HG03025 (cell line): ENCODE data around the gene TBC1D22A.
"Not testable (repeated sequence)": the region's sequence is repeated elsewhere in the genome, so short reads cannot be mapped to it uniquely, and the experiment has no call there.

ENCODE experiments used
- ATAC-seq: cut with Tn5 transposase; IDR thresholded peaks from one replicate; pipeline ENCODE4 v1.9.1; 2021; ENCODE audit warnings: mild to moderate bottlenecking, moderate library complexity; ENCODE audit not compliant: unreplicated experiment, low FRiP score

Gene TBC1D22A

GRCh38 chr22:47136671-47137070 lies 374.2 kb downstream of the TBC1D22A start:
- no peak for ATAC-seq

GRCh38 chr22:47139013-47139789 lies 376.8 kb downstream of the TBC1D22A start:
- no peak for ATAC-seq

GRCh38 chr22:47139790-47140119 lies 377.3 kb downstream of the TBC1D22A start:
- no peak for ATAC-seq

DNA sequence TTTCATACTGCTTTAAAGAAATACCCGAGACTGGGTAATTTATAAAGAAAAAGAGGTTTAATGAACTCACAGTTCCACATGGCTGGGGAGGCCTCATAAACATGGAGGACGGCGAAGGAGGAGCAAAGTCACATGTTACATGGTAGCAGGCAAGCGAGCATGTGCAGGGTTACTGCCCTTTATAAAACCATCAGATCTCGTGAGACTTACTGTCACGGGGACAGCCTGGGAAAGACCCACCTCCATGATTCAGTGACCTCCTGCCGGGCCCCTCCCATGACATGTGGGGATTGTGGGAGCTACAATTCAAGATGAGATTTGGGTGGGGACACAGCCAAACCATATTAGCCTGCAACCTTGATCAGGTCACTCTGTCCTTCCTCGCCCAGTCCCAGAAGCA lies 378.5 kb downstream of the TBC1D22A start:
- not testable (repeated sequence) for ATAC-seq

DNA sequence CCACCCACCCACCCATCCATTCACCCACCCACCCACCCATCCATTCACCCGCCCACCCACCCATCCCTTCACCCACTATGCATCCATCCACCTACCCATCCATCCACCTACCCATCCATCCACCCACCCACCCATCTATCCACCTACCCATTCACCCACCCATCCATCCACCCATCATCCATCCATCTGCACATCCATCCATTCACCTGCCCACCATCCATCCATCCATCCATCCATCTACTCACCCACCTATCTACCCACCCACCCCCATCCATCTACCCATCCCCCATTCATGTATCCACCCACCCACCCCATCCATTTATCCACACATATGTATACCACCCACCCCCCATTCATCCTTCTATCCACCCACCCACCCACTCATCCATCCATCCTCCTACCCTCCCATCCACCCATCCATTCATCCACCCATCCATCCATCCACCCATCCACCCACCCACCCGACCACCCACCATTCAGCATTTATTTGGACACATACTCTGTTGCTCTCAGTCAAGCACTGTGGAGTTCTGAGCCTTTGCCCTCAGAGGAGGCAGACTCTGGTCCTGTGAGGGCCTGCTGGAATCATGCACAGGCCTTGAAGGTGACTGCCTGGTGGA lies 380.1 kb downstream of the TBC1D22A start:
- ATAC-seq: no peak

DNA sequence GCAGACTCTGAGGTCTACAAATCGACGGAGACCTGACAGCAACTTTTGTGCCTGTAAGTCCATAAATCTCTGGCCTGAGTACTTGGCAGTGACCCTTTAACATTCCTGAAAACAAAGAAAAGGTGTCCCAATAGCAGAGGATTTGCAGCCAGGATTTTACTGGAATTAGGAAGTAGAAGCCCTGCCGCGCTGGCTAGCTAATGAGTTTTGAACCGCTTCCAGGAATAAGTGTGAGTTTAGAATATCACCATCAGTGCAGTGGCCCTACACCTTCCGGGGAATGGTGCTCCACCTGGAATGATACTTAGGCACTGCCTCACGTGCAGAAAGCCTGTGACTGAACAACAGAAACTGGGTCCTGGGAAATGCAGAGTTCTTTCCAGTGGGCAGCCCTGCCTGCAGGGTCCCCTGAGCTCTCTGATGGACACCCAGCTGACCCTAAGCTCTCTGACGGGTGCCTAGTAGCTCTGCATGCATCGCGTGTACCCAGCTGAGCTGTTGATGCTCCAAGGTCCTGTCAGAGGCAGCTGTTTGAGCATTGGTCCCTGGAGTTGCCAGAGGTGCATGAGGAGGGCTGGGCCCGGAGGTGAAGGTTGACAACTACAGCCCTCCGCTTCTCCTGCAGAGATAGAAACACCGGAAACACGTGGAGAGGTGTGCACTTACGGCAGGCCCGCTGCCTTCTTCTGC lies 380.9 kb downstream of the TBC1D22A start:
- ATAC-seq: no peak

- ATAC-seq: no peak
Observed at GRCh38 chr22:47144076-47144765, 381.8 kb downstream of the TBC1D22A start.

GRCh38 chr22:47144791-47145425 lies 382.5 kb downstream of the TBC1D22A start:
- no peak for ATAC-seq

DNA sequence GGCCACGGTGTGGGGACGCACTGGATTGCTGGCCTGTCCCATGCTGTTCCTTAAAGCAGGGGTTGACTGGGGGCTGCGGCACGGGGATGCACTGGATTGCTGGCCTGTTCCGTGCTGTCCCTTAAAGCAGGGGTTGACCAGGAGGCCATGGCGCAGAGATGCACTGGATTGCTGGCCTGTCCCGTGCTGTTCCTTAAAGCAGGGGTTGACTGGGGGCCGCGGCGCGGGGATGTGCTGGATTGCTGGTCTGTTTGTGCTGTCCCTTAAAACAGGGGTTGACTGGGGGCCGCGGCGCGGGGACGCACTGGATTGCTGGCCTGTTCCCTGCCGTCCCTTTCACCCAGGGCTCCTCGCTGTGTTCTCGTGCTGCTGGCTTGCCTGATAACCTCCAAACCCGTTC lies 383.4 kb downstream of the TBC1D22A start:
- ATAC-seq: no peak

DNA sequence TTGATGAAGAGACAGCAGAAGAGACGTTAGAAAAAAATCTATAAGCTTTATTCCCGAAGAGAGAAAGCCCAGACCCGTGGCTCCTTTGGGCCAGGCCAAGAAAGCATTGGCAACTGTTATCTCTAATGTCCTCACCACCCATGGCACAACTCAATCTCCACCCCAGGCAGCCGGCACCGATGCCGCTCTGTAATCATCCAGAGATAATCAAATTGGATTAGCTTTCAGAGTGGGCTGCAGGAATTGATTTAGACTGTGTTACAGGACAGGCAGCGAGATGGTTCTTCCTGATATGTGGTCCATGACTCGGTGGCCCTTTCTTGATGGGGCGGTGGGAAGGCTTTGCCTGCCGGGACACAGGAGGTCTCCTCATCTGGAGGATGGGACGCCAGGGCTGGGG lies 383.9 kb downstream of the TBC1D22A start:
- ATAC-seq: no peak

GRCh38 chr22:47146941-47147340 lies 384.5 kb downstream of the TBC1D22A start:
- ATAC-seq: no peak

DNA sequence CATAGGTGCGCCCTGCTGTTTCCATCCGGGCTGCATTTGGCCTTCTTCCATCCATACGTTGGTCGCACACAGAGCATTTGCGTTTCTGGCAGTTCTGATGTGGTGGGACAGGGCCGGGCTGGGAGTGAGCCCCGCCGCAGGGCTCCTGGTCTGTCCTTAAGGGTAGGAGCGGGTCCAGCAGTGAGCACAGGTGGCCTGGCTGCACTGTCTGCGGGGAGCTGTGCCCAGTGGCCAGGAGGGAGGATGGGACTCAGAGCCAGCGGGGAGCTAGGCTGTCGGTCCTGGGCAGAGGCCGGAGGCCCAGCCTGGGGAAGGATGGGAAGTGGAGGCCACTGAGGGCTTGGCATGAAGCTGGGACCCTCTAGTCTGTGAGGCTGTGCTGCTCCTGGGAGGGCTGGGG lies 385.1 kb downstream of the TBC1D22A start:
- no peak for ATAC-seq

GRCh38 chr22:47148510-47148909 lies 386.1 kb downstream of the TBC1D22A start:
- no peak for ATAC-seq

GRCh38 chr22:47148956-47149728 lies 386.7 kb downstream of the TBC1D22A start:
- ATAC-seq: no peak

GRCh38 chr22:47149976-47150375 lies 387.5 kb downstream of the TBC1D22A start:
- ATAC-seq: no peak

- ATAC-seq: no peak
Observed at GRCh38 chr22:47150426-47150825, 388.0 kb downstream of the TBC1D22A start.

- ATAC-seq: no peak
Observed at GRCh38 chr22:47151064-47151463, 388.6 kb downstream of the TBC1D22A start.

DNA sequence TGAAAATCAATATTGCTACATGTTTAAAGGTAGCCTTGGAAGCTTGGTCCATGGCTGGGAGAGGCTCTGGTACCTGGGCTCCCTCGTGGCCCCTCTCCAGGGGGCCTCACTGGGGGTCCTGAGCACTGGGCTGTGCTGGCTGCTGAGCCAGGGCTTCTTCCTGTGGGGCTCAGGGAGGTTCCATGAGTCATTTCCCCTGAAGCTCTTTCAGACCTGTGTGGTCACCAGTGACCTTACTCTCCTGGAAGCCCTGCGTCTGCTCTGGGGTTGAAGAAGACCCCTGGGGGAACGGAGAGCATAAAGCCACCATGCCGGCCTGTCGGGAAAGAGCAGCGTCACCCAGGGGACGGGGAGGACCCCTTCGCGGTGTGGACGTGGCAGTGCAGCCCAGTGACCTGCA lies 389.0 kb downstream of the TBC1D22A start:
- ATAC-seq: no peak

DNA sequence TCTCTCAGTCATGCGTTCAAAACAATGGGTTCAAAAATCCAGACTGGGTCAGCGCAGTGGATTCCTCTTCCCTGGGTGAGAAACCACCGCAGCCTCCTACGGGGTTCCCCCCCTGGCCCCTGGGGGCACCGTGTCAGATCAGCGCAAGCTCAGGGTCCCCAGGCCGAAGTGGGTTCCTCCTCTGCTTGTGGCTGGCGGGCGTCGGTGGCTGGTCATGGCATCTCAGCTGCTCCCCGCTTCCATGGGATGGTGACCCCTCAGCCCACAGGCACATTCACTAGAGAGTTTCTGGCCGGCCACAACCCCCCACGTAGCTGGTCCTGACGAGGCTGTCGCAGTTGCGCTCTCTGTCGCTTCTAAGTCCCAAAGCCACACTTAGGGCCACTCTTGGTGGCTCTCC lies 389.8 kb downstream of the TBC1D22A start:
- ATAC-seq: no peak

GRCh38 chr22:47152938-47153337 lies 390.5 kb downstream of the TBC1D22A start:
- ATAC-seq: no peak
